HCT116 (cell line): ENCODE data around the gene ERI2.

Experiments
- POLR2A ChIP-seq: IDR thresholded peaks from 2 replicates; pipeline ENCODE4 v1.7.0; 2011; ENCODE audit warnings: borderline replicate concordance; ENCODE audit not compliant: insufficient read depth, insufficient read length; ENCODE audit errors: extremely low read depth
- POLR2AphosphoS5 ChIP-seq: IDR thresholded peaks from 2 replicates; pipeline ENCODE4 v1.6.1; 2011; ENCODE audit warnings: mild to moderate bottlenecking, low read depth, low read length, moderate library complexity
- ZFX ChIP-seq: fragments of 450-650 bp; IDR thresholded peaks from 2 replicates; pipeline ENCODE4 v1.6.1; 2017
- TF ChIP-seq, protein P1 (sequence below), 3 experiments: fragments of 200-600 bp in 1 of 3; sonication (generic) in 1 of 3; IDR thresholded peaks in 2 of 3; conservative IDR thresholded peaks in 1 of 3; 2 replicates each; pipeline ENCODE4 v1.5.1; 2012 to 2017; ENCODE audit warnings: low read depth in 2 of 3, low read length in 2 of 3, antibody characterized with exemption in 1 of 3, borderline replicate concordance in 1 of 3, control low read depth in 1 of 3, mild to moderate bottlenecking in 1 of 3, mixed read lengths in 1 of 3, mixed run types in 1 of 3, moderate library complexity in 1 of 3; ENCODE audit not compliant: insufficient read depth in 1 of 3

DNA sequence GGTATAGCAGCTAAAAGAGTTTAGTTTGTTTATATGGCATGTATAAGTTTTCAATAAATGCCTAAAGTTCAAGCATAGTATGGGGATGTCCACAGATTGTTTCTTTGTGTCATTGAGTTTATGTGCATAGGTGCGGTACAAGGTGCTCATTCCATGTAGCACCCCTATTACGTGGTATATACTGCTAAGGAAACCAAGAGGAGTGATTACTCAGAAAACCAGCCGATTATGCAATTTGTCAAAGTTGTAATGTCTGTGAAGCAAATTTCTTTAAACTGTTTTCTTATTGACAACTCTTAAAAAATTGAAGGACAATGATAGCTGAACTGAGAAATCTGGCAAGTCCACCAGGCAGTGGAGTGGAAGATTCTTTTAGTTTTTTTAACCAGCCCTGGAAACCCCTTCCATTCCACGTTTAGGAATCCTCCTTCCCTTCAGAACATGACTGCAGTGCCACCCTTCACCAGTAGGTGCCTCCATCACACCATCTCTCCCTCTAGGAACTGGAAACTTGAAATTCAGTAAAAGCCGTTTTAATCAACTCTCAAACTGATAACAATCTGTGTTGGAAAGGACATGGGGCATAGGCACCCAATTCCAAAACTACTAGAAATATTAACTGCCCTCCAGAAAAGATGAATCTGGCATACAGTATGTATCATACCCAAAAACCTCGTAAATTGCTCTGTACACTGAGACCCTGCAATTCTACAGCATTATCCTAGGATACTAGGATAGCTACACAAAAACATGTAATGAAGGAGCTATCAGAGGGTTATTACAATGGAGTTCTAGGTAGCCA, 43.5 kb upstream of the ERI2 start:
- TF ChIP-seq, protein P1, sequence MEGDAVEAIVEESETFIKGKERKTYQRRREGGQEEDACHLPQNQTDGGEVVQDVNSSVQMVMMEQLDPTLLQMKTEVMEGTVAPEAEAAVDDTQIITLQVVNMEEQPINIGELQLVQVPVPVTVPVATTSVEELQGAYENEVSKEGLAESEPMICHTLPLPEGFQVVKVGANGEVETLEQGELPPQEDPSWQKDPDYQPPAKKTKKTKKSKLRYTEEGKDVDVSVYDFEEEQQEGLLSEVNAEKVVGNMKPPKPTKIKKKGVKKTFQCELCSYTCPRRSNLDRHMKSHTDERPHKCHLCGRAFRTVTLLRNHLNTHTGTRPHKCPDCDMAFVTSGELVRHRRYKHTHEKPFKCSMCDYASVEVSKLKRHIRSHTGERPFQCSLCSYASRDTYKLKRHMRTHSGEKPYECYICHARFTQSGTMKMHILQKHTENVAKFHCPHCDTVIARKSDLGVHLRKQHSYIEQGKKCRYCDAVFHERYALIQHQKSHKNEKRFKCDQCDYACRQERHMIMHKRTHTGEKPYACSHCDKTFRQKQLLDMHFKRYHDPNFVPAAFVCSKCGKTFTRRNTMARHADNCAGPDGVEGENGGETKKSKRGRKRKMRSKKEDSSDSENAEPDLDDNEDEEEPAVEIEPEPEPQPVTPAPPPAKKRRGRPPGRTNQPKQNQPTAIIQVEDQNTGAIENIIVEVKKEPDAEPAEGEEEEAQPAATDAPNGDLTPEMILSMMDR (IDR thresholded peaks at IDR 0.05 in 2 of 3, conservative IDR thresholded peaks at IDR 0.05 in 1 of 3; ENCODE audit: borderline replicate concordance in 1 of 3, insufficient read depth in 1 of 3, low read depth in 2 of 3, low read length in 2 of 3) = peak; percentile 89 to 99 (median 97); a peak in 5 of 6 replicates
- TF ChIP-seq POLR2A (no peak), POLR2AphosphoS5 (no peak), ZFX (no peak)
